IMR-90 (cell line): ENCODE measurements around the gene GBE1. TPM values are rescaled to one million over a fixed set of nuclear protein-coding genes. Genes with fewer than 3 reads are reported as not detected.
A peak's percentile ranks its signal among the peaks of the same experiment; 100 is the strongest.

Source experiments
- ATAC-seq: fragments of 200-7000 bp; cut with Tn5 transposase; 2 replicates; pipeline ENCODE4 v1.9.1; 2020; ENCODE audit warnings: low read depth, mild to moderate bottlenecking, moderate library complexity
- BruUV-seq: library from RNA; stranded (reverse); fragments of 400-500 nt; replicated peaks from 2 replicates; lab custom pipeline; 2021; lab: Mats Ljungman, UMichigan
- CTCF ChIA-PET: fragments of 300-600 bp; formaldehyde crosslinking; extraction: SDS; loops from one replicate; lab custom pipeline; 2021; ENCODE audit warnings: antibody characterized with exemption; lab: Yijun Ruan, JAX
- POLR2A ChIA-PET: fragments of 300-600 bp; sonication (Branson Sonifier 250); formaldehyde crosslinking; loops from one replicate; lab custom pipeline; 2022; ENCODE audit warnings: antibody characterized with exemption; ENCODE audit not compliant: unreplicated experiment; lab: Charles Lee
- DNase-seq: peaks from one replicate; pipeline ENCODE4 v3.0.0; 2013
- H2AFZ ChIP-seq: replicated peaks from 2 replicates; pipeline ENCODE3; 2013; ENCODE audit warnings: low read length, mild to moderate bottlenecking; ENCODE audit not compliant: poor library complexity
- H2AK5ac ChIP-seq: 2 replicates; pipeline ENCODE4 v1.6.1; 2013; ENCODE audit warnings: low read depth, low read length, inconsistent platforms
- H2AK9ac ChIP-seq: replicated peaks from 2 replicates; pipeline ENCODE3; 2013; ENCODE audit warnings: mild to moderate bottlenecking, low read depth, low read length, moderate library complexity; ENCODE audit not compliant: poor library complexity
- H2BK120ac ChIP-seq: 2 replicates; pipeline ENCODE4 v1.6.1; 2013; ENCODE audit warnings: low read depth, low read length, inconsistent platforms
- H2BK15ac ChIP-seq: 3 replicates; pipeline ENCODE4 v1.6.1; 2013; ENCODE audit warnings: low read depth, low read length, inconsistent platforms
- H2BK20ac ChIP-seq: 2 replicates; pipeline ENCODE4 v1.6.1; 2013; ENCODE audit warnings: low read depth, mild to moderate bottlenecking, inconsistent platforms, low read length, moderate library complexity
- H2BK5ac ChIP-seq: 2 replicates; pipeline ENCODE4 v1.6.1; 2013; ENCODE audit warnings: mild to moderate bottlenecking, low read depth, low read length, inconsistent platforms; ENCODE audit not compliant: poor library complexity, severe bottlenecking
- H3K14ac ChIP-seq: replicated peaks from 2 replicates; pipeline ENCODE4 v1.6.1; 2013; ENCODE audit warnings: low read depth, low read length, inconsistent platforms
- H3K18ac ChIP-seq: 2 replicates; pipeline ENCODE4 v1.6.1; 2013; ENCODE audit warnings: low read depth, low read length, control low read depth
- H3K23ac ChIP-seq: 2 replicates; pipeline ENCODE4 v1.6.1; 2013; ENCODE audit warnings: low read depth, low read length, inconsistent platforms
- H3K27ac ChIP-seq: 2 replicates; pipeline ENCODE4 v1.5.1; 2013; ENCODE audit warnings: mild to moderate bottlenecking, control low read depth, low read length; ENCODE audit not compliant: insufficient read depth
- H3K27me3 ChIP-seq: 2 replicates; pipeline ENCODE4 v1.6.1; 2013; ENCODE audit warnings: low read length; ENCODE audit not compliant: control insufficient read depth, insufficient read depth
- H3K36me3 ChIP-seq: 2 replicates; pipeline ENCODE4 v1.6.1; 2013; ENCODE audit warnings: low read length, mixed read lengths; ENCODE audit not compliant: control insufficient read depth, insufficient read depth
- H3K4ac ChIP-seq: 2 replicates; pipeline ENCODE4 v1.6.1; 2013; ENCODE audit warnings: low read depth, low read length, inconsistent platforms
- H3K4me1 ChIP-seq: 2 replicates; pipeline ENCODE4 v1.6.1; 2013; ENCODE audit warnings: low read length, mixed read lengths; ENCODE audit not compliant: control insufficient read depth, insufficient read depth
- H3K4me2 ChIP-seq: 2 replicates; pipeline ENCODE4 v1.6.1; 2013; ENCODE audit warnings: low read depth, mild to moderate bottlenecking, control low read depth, low read length, moderate library complexity
- H3K4me3 ChIP-seq: 2 replicates; pipeline ENCODE4 v1.5.1; 2013; ENCODE audit warnings: low read depth, mild to moderate bottlenecking, control low read depth, low read length, moderate library complexity; ENCODE audit not compliant: insufficient read depth
- H3K56ac ChIP-seq: 2 replicates; pipeline ENCODE4 v1.6.1; 2013; ENCODE audit warnings: low read length, inconsistent platforms; ENCODE audit not compliant: insufficient read depth; ENCODE audit errors: extremely low read depth
- H3K79me1 ChIP-seq, 2 experiments: 2 replicates each; pipeline ENCODE4 v1.6.1; 2013; ENCODE audit warnings: low read length in 2 of 2, inconsistent platforms in 1 of 2, low read depth in 1 of 2
- H3K9ac ChIP-seq: 2 replicates; pipeline ENCODE4 v1.6.1; 2013; ENCODE audit warnings: low read depth, low read length, control low read depth
- H3K9me1 ChIP-seq: 2 replicates; pipeline ENCODE4 v1.6.1; 2013; ENCODE audit warnings: low read length, inconsistent platforms; ENCODE audit not compliant: insufficient read depth
- H3K9me3 ChIP-seq: 2 replicates; pipeline ENCODE4 v1.6.1; 2013; ENCODE audit warnings: low read length; ENCODE audit not compliant: control insufficient read depth, insufficient read depth
- H4K20me1 ChIP-seq: 2 replicates; pipeline ENCODE4 v1.6.1; 2013; ENCODE audit warnings: low read length, inconsistent platforms; ENCODE audit not compliant: insufficient read depth
- H4K5ac ChIP-seq: 2 replicates; pipeline ENCODE4 v1.6.1; 2013; ENCODE audit warnings: mild to moderate bottlenecking, low read depth, low read length, control low read depth
- H4K8ac ChIP-seq, 2 experiments: 2 replicates each; pipeline ENCODE4 v1.6.1; 2013; ENCODE audit warnings: low read depth in 2 of 2, low read length in 2 of 2, control low read depth in 1 of 2, inconsistent platforms in 1 of 2
- H4K91ac ChIP-seq: 2 replicates; pipeline ENCODE4 v1.6.1; 2013; ENCODE audit warnings: low read depth, low read length, inconsistent platforms; ENCODE audit not compliant: insufficient read depth
- CEBPB ChIP-seq: IDR thresholded peaks from 2 replicates; pipeline ENCODE4 v1.6.1; 2012; ENCODE audit warnings: low read depth, low read length, improper control_type of control experiment
- CHD1 ChIP-seq: IDR thresholded peaks from 2 replicates; pipeline ENCODE4 v1.6.1; 2012; ENCODE audit warnings: low read depth, low read length, improper control_type of control experiment
- ELK1 ChIP-seq: fragments of 150-350 bp; IDR thresholded peaks from 2 replicates; pipeline ENCODE4 v1.6.1; 2016; ENCODE audit warnings: low read depth, mild to moderate bottlenecking, low read length, moderate library complexity, borderline replicate concordance
- MAFK ChIP-seq: IDR thresholded peaks from 2 replicates; pipeline ENCODE4 v1.6.1; 2012; ENCODE audit warnings: low read depth, low read length, improper control_type of control experiment
- MAZ ChIP-seq: IDR thresholded peaks from 2 replicates; pipeline ENCODE4 v1.6.1; 2012; ENCODE audit warnings: low read depth, mild to moderate bottlenecking, low read length, improper control_type of control experiment, moderate library complexity, borderline replicate concordance
- MXI1 ChIP-seq: IDR thresholded peaks from 2 replicates; pipeline ENCODE4 v1.6.1; 2012; ENCODE audit warnings: low read depth, mild to moderate bottlenecking, low read length, moderate library complexity, borderline replicate concordance
- NFE2L2 ChIP-seq: fragments of 150-350 bp; IDR thresholded peaks from 2 replicates; pipeline ENCODE4 v1.6.1; 2016; ENCODE audit warnings: low read depth, mild to moderate bottlenecking, low read length
- POLR2A ChIP-seq: IDR thresholded peaks from 2 replicates; pipeline ENCODE4 v1.6.1; 2012; ENCODE audit warnings: mild to moderate bottlenecking, low read depth, low read length
- RAD21 ChIP-seq: IDR thresholded peaks from 2 replicates; pipeline ENCODE4 v1.6.1; 2012; ENCODE audit warnings: low read length, improper control_type of control experiment
- RCOR1 ChIP-seq: IDR thresholded peaks from 2 replicates; pipeline ENCODE4 v1.6.1; 2012; ENCODE audit warnings: mild to moderate bottlenecking, low read length, improper control_type of control experiment; ENCODE audit not compliant: insufficient replicate concordance
- RFX5 ChIP-seq: IDR thresholded peaks from 2 replicates; pipeline ENCODE4 v1.8.0; 2012; ENCODE audit warnings: low read depth, mild to moderate bottlenecking, low read length, moderate library complexity
- SMC3 ChIP-seq: fragments of 150-350 bp; IDR thresholded peaks from 2 replicates; pipeline ENCODE4 v1.6.1; 2016; ENCODE audit warnings: low read depth, mild to moderate bottlenecking, antibody characterized with exemption, low read length, moderate library complexity
- USF2 ChIP-seq: fragments of 150-350 bp; IDR thresholded peaks from 2 replicates; pipeline ENCODE4 v1.6.1; 2017; ENCODE audit warnings: mild to moderate bottlenecking, antibody characterized with exemption, low read length, low read depth
- WGBS, 2 experiments: methylation state at CpG; one replicate each; pipeline versions ENCODE4 v1.1.5 to v1.1.7; 2013; ENCODE audit warnings: missing lambda C conversion rate in 2 of 2; ENCODE audit not compliant: insufficient read length in 1 of 2; ENCODE audit errors: extremely low coverage in 2 of 2; 5-methylcytosine and 5-hydroxymethylcytosine counted together
- dilution Hi-C: fragments of 300-500 bp; cut with HindIII; formaldehyde crosslinking; loops from one replicate; pipeline ENCODE4 v1.14.3; 2018; ENCODE audit warnings: low sequenced_read_pairs; ENCODE audit not compliant: unreplicated experiment
- in situ Hi-C: fragments of 300-500 bp; cut with MboI; formaldehyde crosslinking; loops from 3 replicates; pipeline ENCODE4 v1.14.3; 2019; ENCODE audit warnings: low sequenced_read_pairs, inconsistent platforms, mixed read lengths
- intact Hi-C: fragments of 100-400 bp; cut with micrococcal nuclease; formaldehyde crosslinking; loops from 2 replicates; pipeline ENCODE4 v1.10.0; 2022
- polyA plus RNA-seq, 3 experiments: library from polyadenylated mRNA; depleted of rRNA; stranded (reverse); fragments of >200 nt; gene quantifications; 2 replicates each; pipeline ENCODE4 v1.2.3, GENCODE V29; 2012; ENCODE audit warnings: low replicate concordance in 1 of 3
- total RNA-seq: library from RNA; depleted of rRNA; stranded (reverse); fragments of >200 nt; gene quantifications from 2 replicates; pipeline ENCODE4 v1.2.3, GENCODE V29; 2012

GBE1 gene
- total and polyA plus RNA-seq, 2 of the 4 experiments (the other 2 are of a cell fraction) = 36.7 to 90.3 TPM

GRCh38 chr3:81684751-81685395 is 76.6 kb downstream of the GBE1 start:
- Histone ChIP-seq H2BK15ac (no peak overlapping the region), H2AFZ (no peak overlapping the region), H4K5ac (no peak overlapping the region), H3K4me2 (no peak overlapping the region), H4K8ac (no peak overlapping the region), H3K9ac (no peak overlapping the region), H2BK5ac (no peak overlapping the region), H2BK20ac (no peak overlapping the region), H2AK5ac (no peak overlapping the region), H4K20me1 (no peaks in the 10 kb centered on the region), H4K91ac (no peak overlapping the region), H3K27ac (no peak overlapping the region), H3K23ac (no peak overlapping the region), H3K9me3 (no peaks in the 10 kb centered on the region), H3K4me3 (no peak overlapping the region), H3K14ac (no peak overlapping the region), H3K4me1 (peaks cover 2% of the 10 kb centered on the region), H3K4ac (no peak overlapping the region), H3K9me1 (0 out of 2 replicates have a peak, but pooled peaks cover 2% of the 10 kb centered on the region), H3K79me1 (peaks cover 20 to 25% of the 10 kb centered on the region in 2 experiments), H3K27me3 (no peaks in the 10 kb centered on the region), H3K56ac (no peak overlapping the region), H2BK120ac (no peak overlapping the region), H2AK9ac (no peak overlapping the region), H3K36me3 (peaks cover 1% of the 10 kb centered on the region; the same call in 1 of the 2 replicates), H3K18ac (no peak overlapping the region)
- ATAC-seq = peak; percentile 40
- DNase-seq = peak; percentile 27
- no peak for TF ChIP-seq MAFK
- no peak for TF ChIP-seq RCOR1
- TF ChIP-seq NFE2L2 = no peak
- TF ChIP-seq SMC3 = no peak
- TF ChIP-seq MAZ = no peak
- no peak for TF ChIP-seq CHD1
- TF ChIP-seq ELK1 = no peak
- no peak for TF ChIP-seq RAD21
- TF ChIP-seq USF2 = no peak
- no peak for TF ChIP-seq CEBPB
- no peak for TF ChIP-seq MXI1
- TF ChIP-seq POLR2A = no peak
- TF ChIP-seq RFX5 = no peak
- in situ Hi-C loops (no loop called here), intact Hi-C loops (no loop called here), dilution Hi-C loops (no loop called here)
- WGBS, 2 experiments = no CpG with 5 or more reads among the region's 4 CpGs
- ChIA-PET CTCF (no interaction called here), POLR2A (interaction anchor here (0.5 kb wide), 1 partner anchor 58 kb away, joined by 4 read pairs; no protein-coding TSS in a partner anchor)
- no TSS peak for BruUV-seq
